Upper lobe of left lung (tissue), 6 donors: ENCODE data around the gene SMPD3. TPM values are rescaled to one million over a fixed set of nuclear protein-coding genes. Genes with fewer than 3 reads are reported as not detected.
A peak's percentile ranks its signal among the peaks of the same experiment; 100 is the strongest.

Experiments
- ATAC-seq, 2 donors: fragments of 200-7000 bp; cut with Tn5 transposase; one replicate each; pipeline ENCODE4 v1.9.1; 2022; ENCODE audit warnings: mild to moderate bottlenecking in 2 of 2, moderate library complexity in 2 of 2; ENCODE audit not compliant: low FRiP score in 2 of 2
- DNase-seq, 2 donors: peaks; one replicate each; pipeline ENCODE4 v3.0.0-alpha.2; 2019 to 2020
- H3K27ac ChIP-seq, 4 donors: fragments of 200-600 bp; sonication (generic); one replicate each; pipeline ENCODE4 v1.5.1; 2016 to 2019
- H3K27me3 ChIP-seq, 4 donors: fragments of 200-600 bp; sonication (generic); one replicate each; pipeline ENCODE4 v1.5.1; 2017 to 2019
- H3K36me3 ChIP-seq, 4 donors: fragments of 200-600 bp; sonication (generic); one replicate each; pipeline ENCODE4 v1.5.1; 2016 to 2019
- H3K4me1 ChIP-seq, 4 donors: fragments of 200-600 bp; sonication (generic); one replicate each; pipeline ENCODE4 v1.5.1; 2018 to 2019
- H3K4me3 ChIP-seq, 4 donors: fragments of 200-600 bp; sonication (generic); one replicate each; pipeline ENCODE4 v1.5.1; 2017 to 2019; ENCODE audit warnings: mild to moderate bottlenecking in 2 of 4, moderate library complexity in 1 of 4
- H3K9me3 ChIP-seq, 4 donors: fragments of 200-600 bp; sonication (generic); one replicate each; pipeline ENCODE4 v1.5.1; 2018 to 2019
- EP300 ChIP-seq, 4 donors: sonication (generic); formaldehyde crosslinking; IDR thresholded peaks; one replicate each; pipeline ENCODE4 v1.5.1; 2017; ENCODE audit warnings: antibody characterized with exemption in 4 of 4, control low read depth in 2 of 4
- POLR2A ChIP-seq, 4 donors: fragments of 450-650 bp; IDR thresholded peaks; one replicate each; pipeline ENCODE4 v1.5.1; 2016 to 2017; ENCODE audit warnings: antibody characterized with exemption in 4 of 4, mild to moderate bottlenecking in 2 of 4
- POLR2AphosphoS5 ChIP-seq, 2 donors: sonication (generic); formaldehyde crosslinking; IDR thresholded peaks; one replicate each; pipeline ENCODE4 v1.5.1; 2017; ENCODE audit warnings: antibody characterized with exemption in 2 of 2
- WGBS, 2 donors: methylation state at CpG; one replicate each; pipeline ENCODE4 v1.1.5; 2017 to 2018; 5-methylcytosine and 5-hydroxymethylcytosine counted together
- total RNA-seq, 6 donors: library from RNA; depleted of rRNA in 4 of 6; stranded (reverse); fragments of >200 nt in 4 of 6; gene quantifications; one replicate each; pipeline versions ENCODE4 v1.1.0 to v1.2.1, GENCODE V29; 2016 to 2021
- TF ChIP-seq, protein P1 (sequence below), 6 experiments: fragments of 450-650 bp in 4 of 6; fragments of 200-600 bp in 2 of 6; sonication (generic) in 2 of 6; IDR thresholded peaks; one replicate each; pipeline ENCODE4 v1.5.1; 2016 to 2019; ENCODE audit warnings: antibody characterized with exemption in 6 of 6
- donor health status: DM: no; HTN: no; CAD: no; lungs with moderate emphysema.
- donor health status: DM: no; HTN: yes; CAD: no; lungs with severe emphysema.

The SMPD3 gene
- total RNA-seq, 6 donors from 2014 or later = 1.2 to 10.7 (median 3.2) TPM

DNA sequence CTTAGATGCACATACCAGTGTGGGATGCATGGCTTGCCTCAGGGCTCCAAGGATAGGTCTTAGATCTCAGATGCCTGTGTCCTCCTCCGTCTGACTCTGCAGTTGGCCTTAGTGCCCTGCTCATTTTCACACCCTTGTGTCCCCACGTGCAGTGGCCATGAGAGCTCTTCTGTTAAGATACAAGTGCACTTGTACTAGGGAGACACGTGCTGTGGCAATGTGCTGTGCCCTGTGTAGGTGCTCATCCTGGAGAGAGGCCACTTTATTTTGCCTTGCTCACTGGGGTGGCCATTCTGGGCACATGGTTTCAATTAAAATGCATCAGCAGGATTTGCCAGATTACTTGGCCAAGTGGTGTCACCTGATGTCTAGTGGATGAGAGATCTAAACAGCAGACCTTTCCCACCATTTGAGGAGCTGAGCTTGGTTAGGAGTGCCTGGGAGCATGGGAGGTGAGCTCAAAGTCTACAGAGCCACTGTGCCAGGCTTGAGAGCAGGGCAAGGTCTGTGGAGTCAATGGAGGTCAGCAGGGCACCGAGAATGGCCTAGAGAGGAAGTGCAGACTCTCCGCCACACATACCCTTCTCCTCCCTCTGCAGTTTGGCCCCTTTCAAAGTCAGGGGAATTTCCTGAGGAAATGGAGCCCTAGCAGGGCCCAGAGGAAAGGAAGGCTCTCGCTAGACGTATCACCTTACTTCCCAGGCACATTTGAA lies 25.2 kb upstream of the SMPD3 start:
- H3K4me1 ChIP-seq = peaks cover 43 to 52% (median 46%) of the 10 kb centered on the region in 4 donors
- TF ChIP-seq, protein P1, sequence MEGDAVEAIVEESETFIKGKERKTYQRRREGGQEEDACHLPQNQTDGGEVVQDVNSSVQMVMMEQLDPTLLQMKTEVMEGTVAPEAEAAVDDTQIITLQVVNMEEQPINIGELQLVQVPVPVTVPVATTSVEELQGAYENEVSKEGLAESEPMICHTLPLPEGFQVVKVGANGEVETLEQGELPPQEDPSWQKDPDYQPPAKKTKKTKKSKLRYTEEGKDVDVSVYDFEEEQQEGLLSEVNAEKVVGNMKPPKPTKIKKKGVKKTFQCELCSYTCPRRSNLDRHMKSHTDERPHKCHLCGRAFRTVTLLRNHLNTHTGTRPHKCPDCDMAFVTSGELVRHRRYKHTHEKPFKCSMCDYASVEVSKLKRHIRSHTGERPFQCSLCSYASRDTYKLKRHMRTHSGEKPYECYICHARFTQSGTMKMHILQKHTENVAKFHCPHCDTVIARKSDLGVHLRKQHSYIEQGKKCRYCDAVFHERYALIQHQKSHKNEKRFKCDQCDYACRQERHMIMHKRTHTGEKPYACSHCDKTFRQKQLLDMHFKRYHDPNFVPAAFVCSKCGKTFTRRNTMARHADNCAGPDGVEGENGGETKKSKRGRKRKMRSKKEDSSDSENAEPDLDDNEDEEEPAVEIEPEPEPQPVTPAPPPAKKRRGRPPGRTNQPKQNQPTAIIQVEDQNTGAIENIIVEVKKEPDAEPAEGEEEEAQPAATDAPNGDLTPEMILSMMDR (IDR thresholded peaks at IDR 0.05) = no peak
- TF ChIP-seq EP300 (IDR thresholded peaks at IDR 0.05) (peak in 2 of 4 donors; percentile 44 to 84), POLR2AphosphoS5 (IDR thresholded peaks at IDR 0.05) (peak in 1 of 2 donors; percentile 46), POLR2A (IDR thresholded peaks at IDR 0.05) (no peak)
- peak in 1 of 2 donors; percentile 85 for DNase-seq
- H3K27ac ChIP-seq = peak overlapping the region in 2 of 4 donors; percentile 50 to 61
- no peaks in the 10 kb centered on the region for H3K9me3 ChIP-seq
- peak; percentile 24 to 37 for ATAC-seq
- no peaks in the 10 kb centered on the region for H3K36me3 ChIP-seq
- H3K27me3 ChIP-seq = no peaks in the 10 kb centered on the region
- no peak overlapping the region for H3K4me3 ChIP-seq
- 46 to 51% methylated on average over 5 to 7 of the region's 7 CpGs for WGBS, 2 donors

DNA sequence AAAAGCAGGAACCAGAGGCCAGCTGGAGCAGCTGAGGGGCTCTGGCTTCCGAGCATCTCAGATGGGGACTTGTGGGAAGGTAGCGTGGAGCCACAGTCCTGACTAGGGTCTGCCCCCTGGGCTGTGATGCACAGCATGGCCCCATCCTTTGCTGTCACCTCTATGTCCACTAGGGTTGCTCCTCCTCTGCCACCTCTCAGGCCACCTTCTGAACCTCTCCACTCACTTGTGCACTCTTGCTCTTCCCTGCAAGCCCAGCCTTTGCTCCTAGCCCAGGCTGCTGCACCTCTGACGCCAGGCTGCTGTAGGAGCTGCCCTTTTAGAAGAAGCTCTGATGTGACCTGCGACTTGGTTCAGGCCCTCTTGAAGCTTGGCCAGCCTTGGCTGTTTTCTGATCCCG lies 24.3 kb upstream of the SMPD3 start:
- H3K36me3 ChIP-seq = no peaks in the 10 kb centered on the region
- no peak overlapping the region for H3K27ac ChIP-seq
- WGBS, 2 donors = 93 to 94% methylated on average over 5 of the region's 5 CpGs
- ATAC-seq (no peak), DNase-seq (peak in 1 of 2 donors; percentile 14)
- H3K4me1 ChIP-seq = peaks cover 46 to 54% (median 50%) of the 10 kb centered on the region in 4 donors
- no peaks in the 10 kb centered on the region for H3K9me3 ChIP-seq
- TF ChIP-seq POLR2AphosphoS5 (IDR thresholded peaks at IDR 0.05) (no peak), POLR2A (IDR thresholded peaks at IDR 0.05) (no peak), EP300 (IDR thresholded peaks at IDR 0.05) (no peak)
- TF ChIP-seq, protein P1 (IDR thresholded peaks at IDR 0.05) = no peak
- no peaks in the 10 kb centered on the region for H3K27me3 ChIP-seq
- no peak overlapping the region for H3K4me3 ChIP-seq

DNA sequence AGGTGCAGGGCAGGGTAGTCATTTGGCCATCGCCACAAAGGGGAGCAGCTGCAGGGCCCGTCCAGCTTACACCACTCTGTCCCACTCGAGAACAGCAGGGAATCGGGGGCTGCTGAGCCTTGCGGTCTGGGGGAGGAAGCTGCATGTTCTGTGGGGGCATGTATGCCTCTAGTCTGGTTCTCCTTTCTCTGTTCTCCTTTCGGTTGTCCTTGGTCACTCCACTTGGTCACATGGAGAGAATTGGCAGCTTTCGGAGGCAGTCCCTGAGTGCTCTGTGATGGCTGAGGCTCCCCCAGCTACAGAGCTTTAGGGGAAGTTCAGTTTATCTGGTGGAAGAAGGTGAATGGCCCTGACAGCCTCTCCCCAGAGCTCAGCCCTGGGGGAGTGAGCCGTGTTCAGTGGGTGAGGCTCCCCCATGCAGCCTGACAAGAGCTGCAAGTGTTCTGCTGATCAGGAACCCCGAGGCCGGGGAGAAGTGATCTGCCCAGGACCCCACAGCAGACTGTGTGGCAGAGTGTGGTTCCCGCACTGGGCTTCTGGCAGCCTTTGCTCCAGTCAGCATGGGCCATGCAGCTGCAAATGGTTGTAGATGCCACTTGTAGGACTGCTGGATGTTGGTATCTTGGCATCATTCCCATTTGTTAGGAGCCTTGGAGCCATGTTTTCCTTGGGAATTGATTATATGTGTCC lies 22.3 kb upstream of the SMPD3 start:
- Histone ChIP-seq H3K27ac (peak overlapping the region; percentile 64 to 82 (median 75)), H3K36me3 (no peaks in the 10 kb centered on the region), H3K4me3 (peak overlapping the region in 3 of 4 donors; percentile 15 to 34 (median 33)), H3K27me3 (no peaks in the 10 kb centered on the region), H3K4me1 (peaks cover 46 to 54% (median 51%) of the 10 kb centered on the region in 4 donors), H3K9me3 (no peaks in the 10 kb centered on the region)
- DNase-seq (peak in 1 of 2 donors; percentile 64), ATAC-seq (peak; percentile 69 to 89)
- TF ChIP-seq POLR2AphosphoS5 (IDR thresholded peaks at IDR 0.05) = no peak
- peak in 1 of 4 donors; percentile 34 for TF ChIP-seq POLR2A (IDR thresholded peaks at IDR 0.05)
- 30 to 31% methylated on average over 6 to 11 of the region's 11 CpGs for WGBS, 2 donors

DNA sequence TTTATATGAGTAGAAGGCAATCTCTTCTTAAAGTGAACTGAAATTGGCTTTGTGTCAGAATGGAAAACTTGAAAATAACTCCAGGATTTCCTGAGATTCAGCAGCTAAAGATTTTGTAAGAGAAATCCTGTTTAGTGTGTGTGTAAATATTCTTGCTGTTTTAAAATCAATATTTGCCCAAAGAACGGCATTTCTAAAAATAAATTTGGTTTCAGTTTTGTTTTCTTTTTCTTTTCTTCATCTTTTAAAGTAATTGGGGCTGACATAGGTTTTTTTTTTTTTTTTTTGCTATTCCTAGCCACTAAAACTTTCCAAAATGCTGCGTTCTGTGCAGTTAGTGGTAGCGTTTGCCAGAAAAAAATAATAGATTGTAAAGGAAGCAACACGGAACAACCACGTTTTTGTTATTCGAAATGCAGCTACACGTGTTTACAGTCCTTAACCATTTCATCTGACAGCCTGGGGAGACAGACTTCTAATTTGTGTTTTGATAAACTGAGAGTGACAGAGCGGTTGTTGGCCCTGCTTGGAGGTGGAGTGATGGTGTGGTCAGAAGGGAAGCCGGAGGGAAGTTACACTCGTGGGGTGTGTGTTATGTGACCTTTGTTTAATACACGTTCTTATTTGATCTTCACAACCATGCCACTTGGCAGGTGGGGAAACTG lies 21.6 kb upstream of the SMPD3 start:
- DNase-seq (no peak), ATAC-seq (peak; percentile 4 to 50)
- Histone ChIP-seq H3K9me3 (no peaks in the 10 kb centered on the region), H3K27me3 (no peaks in the 10 kb centered on the region), H3K4me1 (peaks cover 46 to 54% (median 51%) of the 10 kb centered on the region in 4 donors), H3K27ac (peak overlapping the region; percentile 64 to 82 (median 75)), H3K36me3 (no peaks in the 10 kb centered on the region), H3K4me3 (peak overlapping the region in 3 of 4 donors; percentile 15 to 34 (median 33))
- no peak for TF ChIP-seq POLR2AphosphoS5 (IDR thresholded peaks at IDR 0.05)
- TF ChIP-seq, protein P1 (IDR thresholded peaks at IDR 0.05) = no peak
- no peak for TF ChIP-seq POLR2A (IDR thresholded peaks at IDR 0.05)
- TF ChIP-seq EP300 (IDR thresholded peaks at IDR 0.05) = no peak
- WGBS, 2 donors = 5 to 7% methylated on average over 11 of the region's 11 CpGs

- no peaks in the 10 kb centered on the region for H3K9me3 ChIP-seq
- H3K27me3 ChIP-seq = no peaks in the 10 kb centered on the region
- peak overlapping the region in 3 of 4 donors; percentile 68 to 82 (median 82) for H3K27ac ChIP-seq
- H3K36me3 ChIP-seq = no peaks in the 10 kb centered on the region
- no peak overlapping the region for H3K4me3 ChIP-seq
- H3K4me1 ChIP-seq = peaks cover 40 to 48% (median 47%) of the 10 kb centered on the region in 4 donors
- DNase-seq = no peak
- WGBS, 2 donors = 58 to 70% methylated on average over 4 of the region's 4 CpGs
- no peak for ATAC-seq
- TF ChIP-seq POLR2A (IDR thresholded peaks at IDR 0.05) = no peak
- TF ChIP-seq EP300 (IDR thresholded peaks at IDR 0.05) = no peak
- TF ChIP-seq, protein P1 (IDR thresholded peaks at IDR 0.05) = no peak
- no peak for TF ChIP-seq POLR2AphosphoS5 (IDR thresholded peaks at IDR 0.05)
Observed at GRCh38 chr16:68468842-68469241, 20.5 kb upstream of the SMPD3 start.
